ENCODE results near the gene CPNE7. TPM values are rescaled to one million over a fixed set of nuclear protein-coding genes. Genes with fewer than 3 reads are reported as not detected.

Gene CPNE7
- total and polyA plus RNA-seq, 9 donors = 0.36 to 4.0 (median 0.92) TPM; not detected in 2

DNA sequence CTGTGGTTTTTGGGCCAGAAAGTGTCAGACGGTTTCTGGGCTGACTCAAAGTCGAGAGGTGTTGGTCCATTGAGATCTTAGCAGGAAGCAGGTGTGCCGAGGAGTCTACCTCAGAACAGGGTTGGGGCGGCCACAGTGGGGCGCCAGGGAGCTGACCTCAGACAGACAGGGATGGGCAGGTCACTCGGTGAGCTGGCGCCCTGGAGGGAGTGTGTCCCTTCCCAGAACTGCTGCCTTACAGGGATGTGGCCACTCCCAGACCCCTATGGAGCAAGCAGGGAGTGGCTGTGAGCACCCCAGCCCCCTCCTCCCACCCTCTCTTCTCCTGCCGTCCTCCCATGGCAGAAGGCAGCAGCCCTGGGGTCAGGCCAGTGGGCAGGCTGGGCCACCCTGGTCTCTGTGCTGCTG, 23.9 kb downstream of the CPNE7 start:
- no peaks in the 10 kb centered on the region for H3K36me3 ChIP-seq
- no peak for DNase-seq
- H3K27ac ChIP-seq = no peak overlapping the region
- intact Hi-C loops (cut with DNase I) = no loop called here
- H3K4me1 ChIP-seq (ENCODE audit: insufficient read depth) = no peaks in the 10 kb centered on the region
- no peak overlapping the region for H3K4me3 ChIP-seq
- TF ChIP-seq POLR2A (IDR thresholded peaks at IDR 0.05) = no peak
- TF ChIP-seq, protein P1, sequence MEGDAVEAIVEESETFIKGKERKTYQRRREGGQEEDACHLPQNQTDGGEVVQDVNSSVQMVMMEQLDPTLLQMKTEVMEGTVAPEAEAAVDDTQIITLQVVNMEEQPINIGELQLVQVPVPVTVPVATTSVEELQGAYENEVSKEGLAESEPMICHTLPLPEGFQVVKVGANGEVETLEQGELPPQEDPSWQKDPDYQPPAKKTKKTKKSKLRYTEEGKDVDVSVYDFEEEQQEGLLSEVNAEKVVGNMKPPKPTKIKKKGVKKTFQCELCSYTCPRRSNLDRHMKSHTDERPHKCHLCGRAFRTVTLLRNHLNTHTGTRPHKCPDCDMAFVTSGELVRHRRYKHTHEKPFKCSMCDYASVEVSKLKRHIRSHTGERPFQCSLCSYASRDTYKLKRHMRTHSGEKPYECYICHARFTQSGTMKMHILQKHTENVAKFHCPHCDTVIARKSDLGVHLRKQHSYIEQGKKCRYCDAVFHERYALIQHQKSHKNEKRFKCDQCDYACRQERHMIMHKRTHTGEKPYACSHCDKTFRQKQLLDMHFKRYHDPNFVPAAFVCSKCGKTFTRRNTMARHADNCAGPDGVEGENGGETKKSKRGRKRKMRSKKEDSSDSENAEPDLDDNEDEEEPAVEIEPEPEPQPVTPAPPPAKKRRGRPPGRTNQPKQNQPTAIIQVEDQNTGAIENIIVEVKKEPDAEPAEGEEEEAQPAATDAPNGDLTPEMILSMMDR (IDR thresholded peaks at IDR 0.05) = no peak
- no peak for TF ChIP-seq EP300 (IDR thresholded peaks at IDR 0.05)
- H3K9me3 ChIP-seq = no peaks in the 10 kb centered on the region
- 62 to 65% (median 65%) methylated on average over 7 to 8 of the region's 8 CpGs for WGBS, 3 donors
- no peaks in the 10 kb centered on the region for H3K27me3 ChIP-seq

DNA sequence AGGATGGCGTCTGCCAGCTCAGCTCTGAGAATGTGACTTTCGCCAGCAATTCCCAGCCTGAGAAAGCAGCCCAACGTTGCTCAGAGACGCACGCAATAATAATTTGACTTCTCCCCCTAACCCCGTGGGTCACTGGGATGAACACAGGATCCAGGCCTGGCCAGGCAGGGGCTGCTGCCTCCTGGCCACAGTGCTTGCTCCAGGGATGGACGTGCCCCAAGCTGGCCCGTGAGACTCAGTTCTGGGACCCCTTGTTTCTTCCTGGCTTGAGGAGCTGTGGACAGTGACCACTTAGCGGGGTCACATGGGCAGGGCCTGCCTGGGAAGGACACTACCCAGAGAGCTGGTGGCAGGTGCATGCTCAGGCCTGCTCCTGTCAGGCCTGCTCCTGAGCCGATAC, 24.3 kb downstream of the CPNE7 start:
- 83 to 89% (median 86%) methylated on average over 7 to 10 of the region's 10 CpGs for WGBS, 3 donors
- intact Hi-C loops (cut with DNase I) = no loop called here
- TF ChIP-seq EP300 (IDR thresholded peaks at IDR 0.05) = no peak

DNA sequence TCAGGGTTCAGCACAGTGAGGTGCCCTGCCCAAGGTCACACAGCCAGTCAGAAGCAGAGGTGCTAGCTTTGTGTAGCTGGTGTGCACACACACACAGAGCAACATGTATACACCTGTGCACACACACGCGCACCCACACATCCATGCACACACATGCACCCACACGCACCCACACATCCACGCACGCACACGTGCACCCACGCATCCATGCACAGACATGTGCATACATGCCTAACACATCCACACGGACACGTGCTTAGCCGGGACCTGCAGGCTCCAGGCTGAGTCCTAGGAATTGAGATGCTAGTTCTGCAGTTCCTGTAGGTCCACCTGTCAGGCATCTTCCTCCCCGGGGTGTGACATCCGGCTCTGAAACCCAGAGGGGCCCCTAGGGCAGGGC, 24.9 kb downstream of the CPNE7 start:
- intact Hi-C loops (cut with DNase I) = no loop called here
- no peak overlapping the region for H3K27ac ChIP-seq
- no peak overlapping the region for H3K4me3 ChIP-seq
- H3K9me3 ChIP-seq = no peaks in the 10 kb centered on the region
- H3K36me3 ChIP-seq = no peaks in the 10 kb centered on the region
- H3K27me3 ChIP-seq = no peaks in the 10 kb centered on the region
- H3K4me1 ChIP-seq (ENCODE audit: insufficient read depth) = no peaks in the 10 kb centered on the region
- DNase-seq = no peak
- 82 to 88% (median 85%) methylated on average over 12 of the region's 12 CpGs for WGBS, 3 donors
- TF ChIP-seq EP300 (IDR thresholded peaks at IDR 0.05) = no peak
- TF ChIP-seq, protein P1 (IDR thresholded peaks at IDR 0.05) = no peak
- no peak for TF ChIP-seq POLR2A (IDR thresholded peaks at IDR 0.05)

More for the DNA sequence above, 24.3 kb downstream of the CPNE7 start:
- no peaks in the 10 kb centered on the region for H3K4me1 ChIP-seq (ENCODE audit: insufficient read depth)
- H3K27me3 ChIP-seq = no peaks in the 10 kb centered on the region
- no peaks in the 10 kb centered on the region for H3K9me3 ChIP-seq
- H3K4me3 ChIP-seq = no peak overlapping the region
- no peak for DNase-seq
- H3K36me3 ChIP-seq = no peaks in the 10 kb centered on the region
- H3K27ac ChIP-seq = no peak overlapping the region

DNA sequence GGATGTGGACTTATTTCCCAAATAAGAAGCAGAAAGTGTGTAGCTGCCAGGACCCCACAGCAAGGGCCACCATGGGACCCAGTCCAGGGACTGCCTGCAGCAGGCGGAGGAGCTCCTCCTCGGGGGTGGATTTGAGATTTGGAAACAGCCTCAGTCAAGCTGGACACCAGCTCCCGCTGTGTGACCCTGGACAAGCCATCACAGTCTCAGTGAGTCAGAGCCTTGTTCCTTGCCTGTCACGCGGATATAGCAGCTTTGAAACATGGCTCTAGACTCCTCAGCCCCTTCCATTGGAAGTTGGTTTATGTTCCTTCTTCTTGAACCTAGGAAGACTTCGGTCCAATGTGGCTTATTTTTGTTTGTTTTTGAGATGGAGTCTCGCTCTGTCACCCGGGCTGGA, 25.4 kb downstream of the CPNE7 start:
- Histone ChIP-seq H3K9me3 (no peaks in the 10 kb centered on the region), H3K4me1 (ENCODE audit: insufficient read depth) (no peaks in the 10 kb centered on the region), H3K27me3 (no peaks in the 10 kb centered on the region), H3K4me3 (no peak overlapping the region), H3K36me3 (no peaks in the 10 kb centered on the region), H3K27ac (no peak overlapping the region)
- intact Hi-C loops (cut with DNase I) = no loop called here
- TF ChIP-seq EP300 (IDR thresholded peaks at IDR 0.05) (no peak), POLR2A (IDR thresholded peaks at IDR 0.05) (no peak)
- TF ChIP-seq, protein P1 (IDR thresholded peaks at IDR 0.05) = no peak
- WGBS, 3 donors = 71 to 73% (median 71%) methylated on average over 8 of the region's 8 CpGs
- DNase-seq = no peak

DNA sequence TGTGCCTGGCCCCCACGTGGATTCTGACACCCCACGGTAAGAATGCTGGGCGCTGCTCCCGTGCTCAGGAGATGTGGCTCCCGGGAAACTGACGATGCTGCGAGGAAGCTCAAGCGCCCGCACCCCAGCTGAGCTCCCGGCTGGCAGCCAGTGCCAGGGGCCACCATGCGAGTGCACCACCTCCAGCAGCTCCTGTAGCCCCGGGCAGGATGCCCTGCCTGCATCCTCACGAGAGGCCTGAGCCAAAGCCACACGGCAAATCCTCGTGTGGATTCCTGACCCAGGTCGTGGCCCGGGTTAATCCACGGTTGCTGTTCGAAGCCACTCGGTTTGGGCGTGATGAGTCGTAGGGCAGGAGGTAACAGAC, 26.3 kb downstream of the CPNE7 start:
- intact Hi-C loops (cut with DNase I) = no loop called here
- Histone ChIP-seq H3K27ac (no peak overlapping the region), H3K9me3 (no peaks in the 10 kb centered on the region), H3K4me3 (no peak overlapping the region), H3K4me1 (ENCODE audit: insufficient read depth) (no peaks in the 10 kb centered on the region), H3K27me3 (no peaks in the 10 kb centered on the region), H3K36me3 (no peaks in the 10 kb centered on the region)
- no peak for DNase-seq
- no peak for TF ChIP-seq EP300 (IDR thresholded peaks at IDR 0.05)
- TF ChIP-seq, protein P1 (IDR thresholded peaks at IDR 0.05) = no peak
- TF ChIP-seq POLR2A (IDR thresholded peaks at IDR 0.05) = no peak
- 40 to 41% (median 41%) methylated on average over 22 of the region's 22 CpGs for WGBS, 3 donors
